ENCODE results near the gene AIM2. TPM values are rescaled to one million over a fixed set of nuclear protein-coding genes. Genes with fewer than 3 reads are reported as not detected.

The AIM2 gene
- total RNA-seq, 1 experiment from 2014 or later, result not detected

DNA sequence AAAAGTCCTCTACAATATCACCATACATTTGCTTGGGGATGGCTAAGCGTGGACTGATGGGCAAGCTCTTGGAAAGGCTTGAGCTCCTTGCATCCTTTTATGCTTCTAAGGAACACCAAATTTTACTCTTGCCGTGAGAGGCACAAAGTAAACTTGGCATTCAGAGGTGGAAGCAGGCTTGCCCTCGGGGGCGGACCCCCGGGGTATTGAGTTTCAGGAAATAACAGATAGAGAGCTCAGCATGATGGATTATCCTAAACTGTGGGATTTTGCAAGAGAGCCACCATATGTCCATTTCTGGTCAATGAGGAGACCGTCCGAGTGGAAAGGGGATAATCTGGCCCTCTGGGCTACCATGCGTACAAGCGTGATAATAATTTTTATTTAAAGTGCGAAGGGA, 52.8 kb downstream of the AIM2 start:
- CTCF ChIA-PET, result no interaction called here
- Histone ChIP-seq H3K27ac (ENCODE audit: low read length) (no peak overlapping the region), H3K27me3 (ENCODE audit: control insufficient read depth, insufficient read depth, low read length) (no peaks in the 10 kb centered on the region; the same call in none of the 2 replicates), H3K4me1 (ENCODE audit: control insufficient read depth, insufficient read depth, low read length) (no peaks in the 10 kb centered on the region), H3K4me3 (ENCODE audit: low read depth in 2 of 2, low read length in 2 of 2) (no peak overlapping the region), H3K36me3 (ENCODE audit: control insufficient read depth, insufficient read depth, low read length) (no peaks in the 10 kb centered on the region), H3K9me3 (ENCODE audit: control insufficient read depth, insufficient read depth, low read depth, low read length) (no peaks in the 10 kb centered on the region)
- intact Hi-C loops (cut with micrococcal nuclease; ENCODE audit: unreplicated experiment) (no loop called here), in situ Hi-C loops (cut with HindIII; ENCODE audit: low pct_unique_long_range_greater_than_20kb, low sequenced_read_pairs) (no loop called here)
- no peak for DNase-seq (ENCODE audit: low read depth, low spot score)
- BruUV-seq (replicated peaks), result no TSS peak
- no peak for ATAC-seq
- TF ChIP-seq REST (IDR thresholded peaks at IDR 0.05; ENCODE audit: insufficient read depth in 1 of 2, low read depth in 2 of 2, low read length in 1 of 2) (no peak), POLR2AphosphoS5 (IDR thresholded peaks at IDR 0.05; ENCODE audit: low read depth, low read length) (no peak), CTCF (IDR thresholded peaks at IDR 0.05) (no peak), TCF7L2 (IDR thresholded peaks at IDR 0.05; ENCODE audit: low read depth, low read length) (no peak), SIN3A (IDR thresholded peaks at IDR 0.05; ENCODE audit: borderline replicate concordance, insufficient read depth, low read depth, low read length) (no peak)
- POLR2A ChIA-PET, result no interaction called here

- ChIA-PET POLR2A (no interaction called here), CTCF (no interaction called here)
- Histone ChIP-seq H3K4me1 (ENCODE audit: control insufficient read depth, insufficient read depth, low read length) (no peaks in the 10 kb centered on the region), H3K27me3 (ENCODE audit: control insufficient read depth, insufficient read depth, low read length) (peaks cover 2% of the 10 kb centered on the region), H3K36me3 (ENCODE audit: control insufficient read depth, insufficient read depth, low read length) (no peaks in the 10 kb centered on the region), H3K4me3 (ENCODE audit: low read depth in 2 of 2, low read length in 2 of 2) (no peak overlapping the region), H3K27ac (ENCODE audit: low read length) (no peak overlapping the region), H3K9me3 (ENCODE audit: control insufficient read depth, insufficient read depth, low read depth, low read length) (no peaks in the 10 kb centered on the region)
- DNase-seq (ENCODE audit: low read depth, low spot score), result no peak
- BruUV-seq (replicated peaks), result no TSS peak
- intact Hi-C loops (cut with micrococcal nuclease; ENCODE audit: unreplicated experiment) (no loop called here), in situ Hi-C loops (cut with HindIII; ENCODE audit: low pct_unique_long_range_greater_than_20kb, low sequenced_read_pairs) (no loop called here)
- ATAC-seq, result no peak
- TF ChIP-seq REST (IDR thresholded peaks at IDR 0.05; ENCODE audit: insufficient read depth in 1 of 2, low read depth in 2 of 2, low read length in 1 of 2), result no peak
- TF ChIP-seq TCF7L2 (IDR thresholded peaks at IDR 0.05; ENCODE audit: low read depth, low read length), result no peak
- no peak for TF ChIP-seq SIN3A (IDR thresholded peaks at IDR 0.05; ENCODE audit: borderline replicate concordance, insufficient read depth, low read depth, low read length)
- no peak for TF ChIP-seq CTCF (IDR thresholded peaks at IDR 0.05)
- TF ChIP-seq POLR2AphosphoS5 (IDR thresholded peaks at IDR 0.05; ENCODE audit: low read depth, low read length), result no peak
Observed at GRCh38 chr1:159015440-159015909, 61.1 kb downstream of the AIM2 start.
